VCaP (cell line): ENCODE measurements around the gene FFAR3.

Source experiments
- H3K27ac ChIP-seq: fragments of 450-650 bp; 2 replicates; pipeline ENCODE4 v1.5.1; 2017
- CTCF ChIP-seq: fragments of 450-650 bp; conservative IDR thresholded peaks from 2 replicates; pipeline ENCODE4 v1.5.1; 2017; ENCODE audit warnings: mild to moderate bottlenecking, moderate library complexity

The FFAR3 gene

GRCh38 chr19:35314031-35314430, 44.2 kb upstream of the FFAR3 start:
- TF ChIP-seq CTCF: no peak
- H3K27ac ChIP-seq: no peak overlapping the region

DNA sequence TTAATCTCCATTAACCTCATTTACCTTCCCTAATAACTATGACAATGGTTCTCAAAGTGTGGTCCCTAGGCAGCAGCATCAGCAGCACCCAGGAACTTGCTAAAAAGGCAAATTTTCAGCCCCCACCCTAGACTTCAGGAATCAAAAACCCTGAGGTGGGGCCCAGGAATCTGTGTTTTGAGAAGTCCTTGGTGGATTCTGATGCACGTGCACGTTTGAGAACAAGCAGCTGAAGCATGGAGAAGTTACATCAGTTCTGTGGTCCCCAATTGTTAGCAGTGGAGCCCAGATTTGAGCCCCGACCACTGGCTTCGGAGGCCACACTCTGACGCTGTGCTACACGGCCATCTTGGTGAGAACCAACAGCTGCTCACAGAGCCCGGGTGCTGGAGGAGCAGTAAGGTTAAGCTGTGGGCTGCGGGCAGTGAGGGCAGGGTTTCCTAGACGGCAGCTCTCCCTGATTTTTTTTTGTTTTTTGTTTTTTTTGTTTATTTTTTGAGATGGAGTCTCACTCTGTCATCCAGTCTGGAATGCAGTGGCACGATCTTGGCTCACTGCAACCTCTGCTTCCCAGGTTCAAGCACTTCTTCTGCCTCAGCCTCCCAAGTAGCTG, 43.3 kb upstream of the FFAR3 start:
- TF ChIP-seq CTCF: no peak
- H3K27ac ChIP-seq: no peak overlapping the region

GRCh38 chr19:35315883-35316282, 42.4 kb upstream of the FFAR3 start:
- TF ChIP-seq CTCF: no peak
- H3K27ac ChIP-seq: no peak overlapping the region

DNA sequence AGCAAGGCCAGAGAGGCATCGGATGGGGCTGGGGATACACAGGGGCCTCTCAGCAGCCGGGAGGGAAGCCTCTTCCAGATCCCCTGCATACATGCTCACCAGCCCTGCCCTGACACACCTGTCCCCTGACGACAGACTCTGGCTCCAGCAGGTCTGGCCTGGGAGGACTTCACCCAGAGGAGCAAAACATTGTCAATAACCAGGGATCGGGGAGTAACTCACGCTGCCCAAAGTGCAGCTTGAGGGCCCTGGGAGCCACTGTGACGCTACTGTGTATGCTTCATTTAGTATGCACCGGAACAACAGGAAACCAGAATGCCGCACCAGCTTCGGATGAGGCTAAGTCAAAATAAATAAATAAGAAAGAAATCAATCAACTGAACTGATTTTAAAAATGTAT, 41.7 kb upstream of the FFAR3 start:
- no peak overlapping the region for H3K27ac ChIP-seq
- no peak for TF ChIP-seq CTCF

DNA sequence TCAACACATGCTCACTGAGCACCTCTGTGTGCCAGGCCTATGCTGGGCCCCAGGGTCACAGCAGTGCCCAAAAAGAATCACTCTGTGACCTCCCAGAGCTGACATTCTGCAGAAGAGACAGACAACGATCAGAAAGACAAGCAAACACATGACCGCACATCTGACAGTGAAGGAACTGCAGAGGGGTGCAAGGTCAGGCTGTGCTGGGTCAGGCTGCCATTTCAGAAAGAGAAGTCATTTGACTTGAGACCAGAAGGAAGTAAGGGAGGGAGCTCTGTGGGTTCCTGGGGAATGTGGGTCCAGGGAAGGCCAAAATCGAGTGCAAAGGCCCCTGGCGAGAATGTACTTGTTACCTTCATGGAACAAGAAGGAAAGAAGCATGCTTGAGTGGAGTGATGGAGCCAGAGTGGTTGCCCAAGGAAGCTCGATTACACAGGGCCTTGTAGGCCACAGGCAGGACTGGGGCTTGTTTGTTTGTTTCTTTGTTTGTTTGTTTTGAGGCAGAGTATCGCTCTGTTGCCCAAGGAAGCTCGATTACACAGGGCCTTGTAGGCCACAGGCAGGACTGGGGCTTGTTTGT, 40.7 kb upstream of the FFAR3 start:
- H3K27ac ChIP-seq: no peak overlapping the region
- TF ChIP-seq CTCF: no peak

DNA sequence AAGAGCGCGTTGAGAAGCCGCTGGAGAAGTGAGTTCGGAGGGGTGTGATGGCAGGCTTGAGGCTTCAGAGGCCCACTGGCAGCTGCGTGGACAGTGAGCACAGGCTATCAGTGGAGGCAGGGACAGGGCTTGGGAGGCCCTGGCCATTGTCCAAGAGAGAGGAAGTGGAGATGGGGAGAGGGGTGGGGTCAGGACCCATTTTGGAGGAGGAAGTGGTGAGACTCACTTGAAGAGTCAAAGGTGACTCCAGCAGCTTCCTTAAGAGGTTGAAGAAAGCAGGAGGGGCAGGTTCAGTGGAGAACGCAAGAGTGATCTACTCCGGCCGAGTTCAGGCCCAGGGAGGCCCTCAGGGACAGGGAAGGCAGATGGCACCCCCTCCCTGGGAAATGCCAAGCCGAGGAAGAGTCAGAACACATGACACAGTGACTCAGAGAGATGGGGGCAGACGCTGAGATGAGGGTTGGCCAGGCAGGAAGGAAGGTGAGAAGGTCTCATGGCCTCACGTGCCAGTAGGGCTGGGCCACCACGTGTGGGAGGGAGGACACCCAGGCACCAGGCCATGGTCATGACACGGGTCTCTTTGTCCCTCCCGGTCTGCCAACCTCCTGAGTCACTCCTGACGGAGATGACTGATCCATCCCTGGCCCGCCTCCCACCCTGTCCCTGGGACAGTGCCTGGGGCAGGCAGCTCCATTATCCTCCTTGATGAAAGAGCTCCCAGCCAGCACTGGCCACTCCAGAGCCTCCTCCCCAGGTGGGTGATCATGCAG, 39.4 kb upstream of the FFAR3 start:
- no peak overlapping the region for H3K27ac ChIP-seq
- no peak for TF ChIP-seq CTCF

- TF ChIP-seq CTCF: no peak
- H3K27ac ChIP-seq: no peak overlapping the region
Observed at GRCh38 chr19:35320065-35320713, 38.1 kb upstream of the FFAR3 start.
